ENCODE measurements around the gene ZNF622.

GRCh38 chr5:16505140-16505891, 39.7 kb upstream of the ZNF622 start:
- no peak for TF ChIP-seq CTCF (IDR thresholded peaks at IDR 0.05; ENCODE audit: low read depth, low read length)
- TF ChIP-seq POLR2A (IDR thresholded peaks at IDR 0.05; ENCODE audit: extremely low read depth, insufficient read length), result no peak

Data from NB4 (cell line).